NCI-H1105 (cell line): Measurements from ENCODE around the gene GPHN.
"Not testable (repeated sequence)": the region's sequence is repeated elsewhere in the genome, so short reads cannot be mapped to it uniquely, and the experiment has no call there.

Experiments used
- DNase-seq: peaks from one replicate; lab custom pipeline; 2025; lab: John Stamatoyannopoulos, UW

Gene GPHN

DNA sequence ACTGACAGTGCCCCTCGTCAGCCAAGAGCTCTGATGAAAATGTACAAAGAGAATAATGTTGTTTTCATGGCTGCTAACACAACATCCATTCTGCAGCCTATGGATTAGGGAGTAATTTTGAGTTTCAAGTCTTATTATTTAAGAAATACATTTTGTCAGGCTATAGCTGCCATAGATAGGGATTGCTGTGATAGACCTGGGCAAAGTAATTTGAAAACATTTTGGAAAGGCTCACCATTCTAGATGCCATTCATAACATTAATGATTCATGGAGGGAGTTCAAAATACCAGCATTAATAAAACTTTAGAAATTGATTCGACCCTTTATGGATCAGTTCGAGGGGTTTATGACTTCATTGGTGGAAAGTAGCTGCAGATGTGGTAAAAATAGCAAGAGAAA, 149.8 kb downstream of the GPHN start:
- no peak for DNase-seq

DNA sequence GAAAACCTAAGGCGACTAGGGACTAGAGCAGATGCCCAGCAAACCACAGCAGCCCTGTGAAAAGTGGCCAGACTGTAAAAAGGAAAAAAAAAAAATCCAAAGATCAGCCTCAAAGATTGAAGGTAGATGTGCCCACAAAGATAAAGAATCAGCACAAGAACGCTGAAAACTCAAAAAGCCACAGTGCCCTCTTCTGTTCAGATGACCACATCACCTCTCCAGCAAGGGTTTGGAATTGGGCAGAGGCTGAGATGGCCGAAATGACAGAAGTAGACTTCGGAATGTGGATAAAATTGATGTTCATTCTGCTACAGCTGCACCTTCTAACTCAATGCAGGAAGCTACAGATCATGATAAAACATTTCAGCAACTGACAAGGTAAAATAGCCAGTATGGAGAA, 154.4 kb downstream of the GPHN start:
- DNase-seq, result no peak

DNA sequence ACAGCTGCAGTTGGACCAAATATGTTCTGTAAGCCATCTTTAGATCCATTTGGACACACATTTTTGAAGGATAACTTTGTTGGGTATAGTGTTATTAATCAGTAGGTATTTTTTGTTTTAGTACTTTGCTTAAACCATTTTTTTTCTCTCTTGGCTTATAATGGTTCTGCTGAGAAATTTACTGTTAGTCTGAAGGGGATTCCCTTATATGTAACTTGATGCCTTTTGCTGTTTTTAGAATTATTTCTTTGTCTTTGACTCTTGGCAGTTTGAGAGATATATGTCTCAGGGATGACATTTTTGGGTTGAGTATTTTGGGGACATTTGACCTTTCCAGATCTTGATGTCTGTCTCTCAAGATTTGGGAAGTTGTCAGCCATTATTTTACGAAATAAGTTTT, 169.8 kb downstream of the GPHN start:
- no peak for DNase-seq

DNA sequence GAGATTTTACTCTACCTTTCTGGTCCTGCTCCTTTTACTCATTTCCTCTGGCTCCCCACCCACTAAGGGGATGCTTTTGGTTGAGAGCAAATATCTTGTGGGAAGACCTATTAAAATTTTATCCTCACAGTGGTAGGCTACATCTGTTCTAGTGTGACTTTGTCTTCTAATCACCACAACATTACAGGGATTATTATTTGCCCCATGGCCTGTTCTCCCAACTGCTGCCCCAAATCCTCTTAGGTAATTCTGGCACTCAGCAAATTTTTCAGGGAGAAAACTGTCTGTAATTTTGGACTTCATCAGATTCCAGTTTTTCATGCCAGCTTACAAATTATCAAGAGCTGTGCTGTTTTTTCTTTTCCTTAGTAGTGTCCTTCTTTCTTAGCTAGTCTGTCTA, 172.3 kb downstream of the GPHN start:
- DNase-seq, result no peak

DNA sequence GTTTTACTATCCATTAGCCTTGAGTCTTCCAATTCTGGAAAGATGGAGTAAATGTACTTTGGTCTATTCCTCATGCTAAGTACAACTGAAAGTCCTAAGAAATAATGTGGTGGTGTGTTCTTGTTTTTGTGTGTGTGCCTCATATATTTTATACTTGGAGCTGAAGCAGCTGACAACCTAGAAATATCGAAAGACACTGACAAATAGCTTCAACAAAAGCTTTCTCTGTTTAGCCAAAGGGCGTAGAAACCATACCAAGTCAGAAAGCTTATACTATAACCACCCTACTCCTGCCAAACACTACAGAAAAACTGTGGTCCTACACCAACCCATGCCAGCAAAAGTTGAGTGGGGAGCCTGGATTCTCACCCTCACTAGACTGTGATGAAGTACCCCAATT, 188.4 kb downstream of the GPHN start:
- DNase-seq, result no peak

DNA sequence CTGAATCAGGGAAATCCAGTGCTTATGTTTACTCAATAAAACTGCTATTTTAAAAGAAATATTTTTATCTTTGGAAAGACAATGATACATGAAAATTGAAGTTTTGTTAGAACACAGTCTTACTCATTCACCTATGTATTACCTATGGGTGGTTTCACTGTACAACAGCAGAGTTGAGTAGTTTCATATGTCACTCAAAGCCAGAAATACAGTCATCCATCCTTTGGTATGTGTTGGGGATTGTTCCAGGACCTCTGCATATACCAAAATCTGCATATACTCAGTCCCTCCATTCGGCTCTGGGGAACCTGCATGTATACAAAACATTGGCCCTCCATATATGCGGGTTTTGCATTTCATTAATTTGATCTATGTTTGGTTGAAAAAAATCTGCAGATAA, 190.6 kb downstream of the GPHN start:
- no peak for DNase-seq

DNA sequence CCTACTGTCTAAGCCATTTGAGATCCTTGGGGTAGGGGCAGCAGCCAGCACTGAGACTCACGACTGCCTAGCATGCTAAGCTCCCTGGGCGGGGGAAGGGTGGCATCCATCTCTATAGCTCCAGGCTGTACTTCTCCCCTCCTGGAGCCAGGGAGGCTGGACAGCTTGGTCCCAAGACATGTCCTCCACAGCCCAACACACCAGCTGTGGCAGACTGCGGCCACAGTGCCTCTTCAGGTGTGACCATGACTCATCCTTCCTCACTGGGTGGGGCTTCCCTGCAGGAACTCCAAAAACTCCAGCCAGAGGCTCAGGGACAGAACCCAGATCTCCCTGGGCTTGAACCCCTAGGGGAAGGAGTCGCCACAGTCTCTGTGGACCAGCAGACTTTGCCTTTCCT, 193.9 kb downstream of the GPHN start:
- DNase-seq, result no peak

DNA sequence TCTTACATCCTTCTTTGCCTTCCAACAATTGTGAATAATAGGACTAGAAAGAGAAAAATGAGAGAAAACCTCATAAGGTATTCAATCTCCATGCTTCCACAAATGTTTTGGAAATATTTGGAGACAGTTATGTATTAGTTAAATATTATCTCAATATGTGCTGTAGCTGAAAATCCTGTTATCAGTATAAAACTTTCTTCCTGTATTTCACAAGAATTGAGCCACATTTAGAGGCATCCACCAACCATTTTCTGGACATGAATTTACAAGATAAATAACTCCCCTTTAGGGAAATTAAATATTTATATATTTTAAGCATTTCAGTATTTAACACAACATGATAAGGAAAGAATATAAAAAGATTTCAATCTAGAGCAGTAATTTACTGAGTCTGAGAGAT, 200.3 kb downstream of the GPHN start:
- DNase-seq, result no peak

DNA sequence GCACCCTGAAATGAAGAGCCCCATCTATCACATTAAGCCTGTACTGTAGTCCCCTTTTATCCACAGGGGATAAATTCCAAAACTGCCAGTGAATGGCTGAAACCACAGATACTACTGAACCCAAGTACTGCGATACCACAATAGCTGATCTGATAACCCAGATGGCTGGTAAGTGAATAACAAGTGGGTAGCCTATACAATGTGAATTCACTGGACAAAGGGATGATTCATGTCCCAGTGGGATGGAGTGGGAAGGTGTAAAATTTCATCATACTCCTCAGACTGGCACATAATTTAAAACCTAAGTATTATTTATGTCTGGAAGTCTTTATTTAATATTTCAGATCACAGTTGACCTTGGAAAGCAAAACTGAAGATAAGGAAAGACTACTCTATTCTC, 201.3 kb downstream of the GPHN start:
- no peak for DNase-seq

DNA sequence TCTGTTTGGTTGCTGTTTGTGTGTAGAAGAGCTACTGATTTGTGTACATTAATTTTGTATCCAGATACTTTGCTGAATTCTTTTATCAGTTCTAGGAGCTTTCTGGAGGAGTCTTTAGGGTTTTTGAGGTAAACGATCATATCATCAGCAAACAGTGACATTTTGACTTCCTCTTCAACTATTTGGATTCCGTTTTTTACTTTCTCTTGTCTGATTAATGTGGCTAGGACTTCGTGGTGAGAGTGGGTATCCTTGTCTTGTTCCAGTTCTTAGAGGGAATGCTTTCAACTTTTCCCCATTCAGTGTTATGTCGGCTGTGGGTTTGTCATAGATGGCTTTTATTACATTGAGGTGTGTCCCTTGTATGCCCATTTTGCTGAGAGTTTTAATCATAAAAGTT, 206.3 kb downstream of the GPHN start:
- DNase-seq, result not testable (repeated sequence)

DNA sequence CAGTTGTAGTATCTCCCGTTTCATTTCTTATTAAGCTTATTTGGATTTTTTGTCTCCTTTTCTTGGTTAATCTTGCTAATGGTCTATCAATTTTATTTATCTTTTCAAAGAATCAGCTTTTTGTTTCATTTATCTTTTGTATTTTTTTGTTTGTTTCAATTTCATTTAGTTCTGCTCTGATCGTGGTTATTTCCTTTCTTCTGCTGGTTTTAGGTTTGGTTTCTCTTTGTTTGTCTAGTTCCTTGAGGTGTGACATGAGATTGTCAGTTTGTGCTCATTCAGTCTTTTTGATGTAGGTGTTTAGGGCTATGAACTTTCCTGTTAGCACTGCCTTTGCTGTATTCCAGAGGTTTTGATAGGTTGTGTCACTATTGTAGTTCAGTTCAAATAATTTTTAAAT, 207.4 kb downstream of the GPHN start:
- not testable (repeated sequence) for DNase-seq

DNA sequence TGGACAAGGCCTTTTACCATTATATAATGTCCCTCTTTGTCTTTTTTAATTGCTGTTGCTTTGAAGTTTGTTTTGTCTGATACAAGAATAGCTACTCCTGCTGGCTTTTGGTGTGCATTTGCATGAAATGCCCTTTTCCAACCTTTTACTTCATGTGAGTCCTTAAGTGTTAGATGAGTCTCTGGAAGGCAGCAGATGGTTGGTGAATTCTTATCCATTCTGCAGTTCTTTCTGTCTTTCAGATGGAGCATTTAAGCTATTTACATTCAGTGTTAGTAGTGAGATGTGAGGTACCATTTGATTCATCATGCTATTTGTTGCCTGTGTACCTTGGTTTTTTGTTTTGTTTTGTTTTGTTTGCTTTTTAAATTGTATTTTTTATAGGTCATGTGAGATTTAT, 208.3 kb downstream of the GPHN start:
- no peak for DNase-seq

DNA sequence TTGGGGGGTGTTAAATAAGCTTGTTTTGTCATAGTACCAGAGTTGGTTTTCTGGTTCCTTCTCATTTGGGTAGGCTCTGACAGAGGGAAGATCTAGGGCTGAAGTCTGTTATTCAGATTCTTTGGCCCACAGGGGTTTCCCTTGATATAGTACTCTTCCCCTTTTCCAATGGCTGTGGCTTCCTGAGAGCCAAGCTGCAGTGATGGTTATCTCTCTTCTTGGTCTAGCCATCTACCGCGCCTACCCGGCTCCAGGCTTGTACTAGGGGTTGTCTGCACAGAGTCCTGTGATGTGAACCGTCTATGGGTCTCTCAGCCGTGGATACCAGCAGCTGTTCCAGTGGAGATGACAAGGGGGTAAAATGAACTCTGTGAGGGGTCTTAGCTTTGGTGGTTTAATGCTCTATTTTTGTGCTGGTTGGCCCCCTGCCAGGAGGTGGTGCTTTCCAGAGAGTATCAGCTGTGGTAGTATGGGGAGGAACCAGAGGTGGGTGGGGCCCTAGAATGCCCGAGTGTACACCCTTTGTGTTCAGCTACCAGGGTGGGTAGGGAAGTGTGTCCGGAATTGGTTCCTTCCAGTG, 209.7 kb downstream of the GPHN start:
- no peak for DNase-seq

DNA sequence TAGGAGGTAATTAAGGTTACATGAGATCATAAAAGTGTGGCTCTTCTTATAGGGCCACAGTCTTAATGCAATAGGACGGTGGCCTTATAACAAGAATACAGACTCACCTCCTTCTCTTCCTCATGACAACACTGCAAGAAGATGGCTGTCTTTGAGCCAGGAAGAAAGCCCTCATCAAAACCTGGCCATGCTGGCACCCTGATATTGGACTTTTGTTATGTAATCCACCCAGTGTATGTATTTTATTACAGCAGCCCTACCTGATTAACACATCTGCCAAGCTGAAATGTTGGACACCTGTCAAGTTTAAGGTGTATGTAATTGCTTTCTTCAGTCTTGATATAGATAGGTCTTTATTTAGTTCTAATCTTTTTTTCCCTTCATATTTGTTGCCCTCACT, 217.0 kb downstream of the GPHN start:
- no peak for DNase-seq

DNA sequence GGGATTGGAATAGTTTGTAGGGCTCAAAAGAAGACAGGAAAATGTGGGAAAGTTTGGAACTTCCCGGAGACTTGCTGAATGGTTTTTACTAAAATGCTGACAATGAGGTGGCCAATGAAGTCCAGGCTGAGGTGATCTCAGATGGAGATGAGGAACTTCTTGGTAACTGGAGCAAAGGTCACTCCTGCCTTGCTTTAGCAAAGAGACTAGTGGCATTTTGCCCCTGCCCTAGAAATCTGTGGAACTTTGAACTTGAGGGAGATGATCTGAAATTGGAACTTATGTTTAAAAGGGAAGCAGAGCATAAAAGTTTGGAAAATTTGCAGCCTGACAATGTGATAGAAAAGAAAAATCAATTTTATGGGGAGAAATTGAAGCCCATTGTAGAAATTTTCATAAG, 223.4 kb downstream of the GPHN start:
- not testable (repeated sequence) for DNase-seq

DNA sequence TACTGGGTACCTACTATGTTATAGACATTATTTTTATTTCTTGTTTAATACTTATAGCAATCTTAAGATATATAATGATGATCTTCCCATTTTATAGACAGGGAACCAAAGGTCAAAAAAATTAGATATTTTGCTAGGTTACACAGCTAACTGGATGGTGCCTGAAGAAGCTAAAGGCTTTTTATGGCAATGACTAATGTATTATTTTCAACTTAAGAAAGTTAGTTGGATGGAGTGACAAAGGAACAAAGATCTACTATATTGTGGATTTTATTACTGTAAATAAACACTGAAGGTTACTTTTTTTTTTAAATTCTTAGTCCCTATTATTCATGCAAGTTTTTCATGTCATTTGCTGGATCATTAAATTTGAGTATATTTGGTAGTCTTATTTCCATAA, 227.9 kb downstream of the GPHN start:
- no peak for DNase-seq

DNA sequence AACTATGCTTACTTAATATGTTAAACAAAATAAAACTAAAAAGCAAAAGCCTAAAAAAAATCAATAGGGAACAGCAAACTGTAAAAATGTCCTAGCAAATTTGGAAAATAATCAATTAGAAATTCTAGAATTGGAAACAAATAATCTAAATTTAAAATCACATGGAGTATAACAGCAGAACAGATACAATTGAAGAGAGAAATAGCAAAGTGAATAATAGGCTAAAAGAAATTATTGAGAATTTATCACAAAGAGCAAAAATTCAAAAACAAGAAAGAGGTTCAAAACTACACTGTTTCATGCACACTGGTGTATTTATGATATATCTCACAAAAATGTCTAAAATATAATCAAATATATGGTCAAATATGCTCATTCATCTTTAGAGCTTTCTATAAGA, 231.9 kb downstream of the GPHN start:
- no peak for DNase-seq

DNA sequence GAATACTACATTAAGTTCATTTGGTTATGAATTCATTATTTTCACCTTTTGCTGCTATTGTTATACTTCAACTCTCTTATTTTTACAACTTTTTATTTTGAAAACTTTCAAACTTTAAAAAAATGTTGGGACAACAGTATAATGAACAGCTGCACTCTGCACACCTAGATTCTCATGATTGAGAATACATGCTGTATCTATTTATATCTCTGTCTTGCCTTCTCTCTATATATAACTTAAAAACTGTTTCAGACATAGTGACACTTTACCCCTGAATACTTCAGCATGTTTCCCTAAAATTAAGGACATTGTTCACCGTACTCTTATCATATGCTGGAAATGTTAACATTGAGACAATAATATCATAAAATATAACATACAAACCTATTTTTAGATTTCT, 237.1 kb downstream of the GPHN start:
- DNase-seq, result no peak

DNA sequence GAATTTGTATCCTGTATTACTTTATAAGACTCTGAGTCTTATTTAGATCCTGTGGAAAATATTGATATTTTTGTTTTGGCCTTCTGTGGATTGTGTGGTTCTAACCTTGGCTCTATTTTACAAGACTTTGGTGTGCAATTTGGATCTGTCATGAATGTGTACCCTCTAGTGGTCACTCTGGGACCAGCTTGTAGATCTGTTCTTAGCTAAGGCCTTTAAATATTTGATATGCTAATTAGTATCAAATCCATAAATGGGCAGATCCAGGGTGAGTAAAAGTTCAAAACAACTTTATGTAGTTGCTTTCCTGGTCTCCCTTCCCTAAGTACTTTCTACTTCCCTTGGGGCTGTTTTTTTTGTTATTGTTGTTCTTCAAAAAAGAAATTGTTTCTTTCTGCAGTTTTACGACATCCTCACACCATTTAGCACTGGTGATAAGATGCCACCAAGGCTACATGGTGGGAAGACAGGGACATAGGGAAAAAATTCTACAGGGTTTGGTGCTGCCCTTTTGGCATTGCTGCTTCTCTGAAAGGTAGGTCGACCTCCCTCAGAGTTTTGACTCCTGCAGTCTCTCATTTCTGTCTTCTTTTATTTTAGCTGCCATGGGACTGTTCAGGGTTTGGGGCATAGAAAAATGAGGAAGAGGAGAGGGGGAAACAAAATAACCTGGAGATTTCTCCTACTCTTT, 238.5 kb downstream of the GPHN start:
- DNase-seq, result no peak

DNA sequence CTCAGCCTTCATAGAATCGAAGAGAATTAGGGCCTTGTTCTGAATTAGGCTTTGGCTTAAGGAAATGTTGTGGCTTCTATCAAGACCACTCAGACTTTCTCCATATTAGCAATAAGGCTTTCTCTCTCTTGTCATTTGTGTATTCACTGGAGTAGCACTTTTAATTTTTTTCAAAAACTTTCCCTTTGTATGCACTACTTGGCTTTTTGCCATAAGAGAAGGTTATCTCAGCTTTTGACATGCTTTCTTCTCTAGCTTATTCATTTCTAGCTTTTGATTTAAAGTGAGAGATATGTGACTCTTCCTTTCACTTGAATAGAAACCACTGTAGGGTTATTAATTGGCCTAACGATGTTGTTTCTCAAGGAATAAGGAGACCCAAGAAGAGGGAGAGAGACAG, 244.2 kb downstream of the GPHN start:
- DNase-seq, result no peak

DNA sequence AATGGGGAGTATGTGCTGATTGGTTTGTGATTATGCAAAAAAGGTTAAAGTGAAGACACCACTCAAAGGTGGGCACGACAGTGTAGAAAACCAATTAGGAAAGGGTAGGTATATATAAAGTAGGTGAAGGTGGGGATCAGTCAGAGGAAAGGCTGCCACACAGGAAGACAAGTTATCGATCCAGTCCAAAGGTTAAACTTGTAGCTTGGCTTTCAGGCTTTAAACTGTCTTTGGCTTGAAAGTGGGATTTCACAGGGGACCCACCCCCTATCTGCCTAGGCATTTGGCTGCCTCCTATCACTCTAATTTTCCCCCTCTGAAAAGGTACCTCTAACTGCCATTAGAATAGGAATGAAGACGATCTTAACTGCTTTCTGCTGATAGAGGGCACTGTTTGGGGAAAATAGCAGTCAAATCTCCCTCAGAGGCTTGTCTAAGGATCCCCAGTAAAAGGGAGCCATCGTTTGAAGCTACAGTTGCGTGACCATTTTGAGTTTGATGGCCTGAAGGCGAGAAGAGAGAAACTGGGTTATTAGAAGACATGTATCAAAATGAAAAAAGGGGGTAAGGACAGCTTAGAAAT, 250.2 kb downstream of the GPHN start:
- DNase-seq, result no peak

DNA sequence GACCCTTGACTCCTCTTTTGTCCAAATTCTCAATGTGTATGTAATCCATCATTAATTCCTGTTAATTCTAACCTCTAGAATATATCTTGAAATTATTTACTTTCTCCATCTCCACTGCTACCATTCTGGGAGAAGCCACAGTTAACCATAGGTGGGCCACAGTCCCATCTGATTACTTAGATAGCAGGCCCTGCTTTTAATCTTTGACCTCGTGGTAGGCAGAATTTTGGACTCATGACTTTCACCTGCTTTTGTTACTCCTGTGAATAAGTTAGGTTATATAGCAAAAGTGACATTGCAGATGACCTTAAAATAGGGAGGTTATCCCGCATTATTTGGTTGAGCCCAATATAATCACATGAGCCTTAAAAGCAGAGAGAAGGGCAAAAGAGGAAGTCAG, 264.2 kb downstream of the GPHN start:
- no peak for DNase-seq

DNA sequence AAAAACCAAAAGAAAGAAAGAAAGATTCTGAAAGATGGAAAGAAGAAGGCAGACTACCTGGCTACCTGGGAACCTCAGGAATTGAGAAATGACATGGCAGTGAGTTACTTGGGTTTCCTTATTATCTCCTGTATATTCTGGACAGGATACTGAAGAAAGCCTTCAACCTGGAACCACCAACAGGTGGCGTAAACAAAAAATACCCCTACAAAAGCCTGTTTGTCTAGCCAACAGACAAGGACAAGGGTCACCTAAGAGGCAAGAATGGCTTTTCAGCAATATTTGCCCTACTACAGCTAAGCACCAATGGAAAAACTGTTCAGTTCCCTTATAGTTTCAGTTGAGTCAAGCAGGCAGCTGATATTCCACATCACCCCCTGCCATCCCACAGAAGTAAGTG, 274.9 kb downstream of the GPHN start:
- no peak for DNase-seq

DNA sequence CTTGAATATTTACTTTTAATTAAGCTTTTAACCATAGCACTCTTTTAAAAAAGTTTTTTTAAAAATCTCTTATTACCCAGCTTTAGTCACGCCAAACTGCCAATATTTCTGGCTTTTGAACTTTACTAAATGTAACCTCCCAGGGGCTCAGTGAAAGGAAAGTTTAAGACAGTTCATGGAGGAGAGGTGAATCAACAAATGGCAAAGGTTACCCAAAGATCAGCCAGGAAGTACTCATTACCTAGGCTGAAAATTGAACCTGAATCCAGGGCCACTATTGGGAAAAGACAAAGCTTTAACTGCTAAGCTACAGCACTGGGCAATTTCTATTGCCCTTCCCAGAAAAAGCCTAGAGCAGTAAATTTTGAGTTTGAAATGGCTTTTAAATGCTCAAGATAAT, 282.2 kb downstream of the GPHN start:
- no peak for DNase-seq
